Liver (tissue), 9 donors: ENCODE results near the gene PAK4. TPM values are rescaled to one million over a fixed set of nuclear protein-coding genes. Genes with fewer than 3 reads are reported as not detected.
A peak's percentile ranks its signal among the peaks of the same experiment; 100 is the strongest.

Experiments
- DNase-seq: peaks from one replicate; pipeline ENCODE4 v3.0.0-alpha.2; 2017; ENCODE audit warnings: low spot score
- H3K27ac ChIP-seq, 2 donors: one replicate each; pipeline ENCODE4 v1.7.0; 2013; ENCODE audit warnings: inconsistent platforms in 2 of 2, low read length in 2 of 2, control low read depth in 1 of 2, low read depth in 1 of 2, mild to moderate bottlenecking in 1 of 2
- H3K27me3 ChIP-seq, 4 donors: one replicate each; pipeline versions ENCODE4 v1.6.1 to v1.7.0; 2013; ENCODE audit warnings: low read length in 3 of 4, inconsistent platforms in 1 of 4, mild to moderate bottlenecking in 1 of 4, moderate library complexity in 1 of 4; ENCODE audit not compliant: control insufficient read depth in 4 of 4, insufficient read depth in 4 of 4
- H3K36me3 ChIP-seq, 4 donors: one replicate each; pipeline versions ENCODE4 v1.6.1 to v1.7.0; 2013; ENCODE audit warnings: low read length in 3 of 4, mild to moderate bottlenecking in 3 of 4, low read depth in 1 of 4, moderate library complexity in 1 of 4; ENCODE audit not compliant: control insufficient read depth in 4 of 4, insufficient read depth in 3 of 4
- H3K4me1 ChIP-seq, 4 donors: one replicate each; pipeline versions ENCODE4 v1.6.1 to v1.7.0; 2013; ENCODE audit warnings: low read length in 3 of 4, mild to moderate bottlenecking in 3 of 4, moderate library complexity in 1 of 4; ENCODE audit not compliant: control insufficient read depth in 4 of 4, insufficient read depth in 4 of 4
- H3K4me3 ChIP-seq, 3 donors: one replicate each; pipeline versions ENCODE4 v1.6.1 to v1.7.0; 2013; ENCODE audit warnings: low read length in 3 of 3, control low read depth in 1 of 3, low read depth in 1 of 3, mild to moderate bottlenecking in 1 of 3
- H3K9ac ChIP-seq, 2 donors: one replicate each; pipeline ENCODE4 v1.7.0; 2013; ENCODE audit warnings: low read length in 2 of 2, mild to moderate bottlenecking in 2 of 2, moderate library complexity in 2 of 2, control low read depth in 1 of 2, low read depth in 1 of 2
- H3K9me3 ChIP-seq, 4 donors: one replicate each; pipeline versions ENCODE4 v1.6.1 to v1.7.0; 2013; ENCODE audit warnings: low read length in 3 of 4; ENCODE audit not compliant: control insufficient read depth in 4 of 4
- EGR1 ChIP-seq, 2 donors: IDR thresholded peaks; 2 replicates each; pipeline ENCODE4 v1.6.1; 2016 to 2018; ENCODE audit warnings: antibody characterized with exemption in 2 of 2, low read depth in 2 of 2
- FOXA1 ChIP-seq: IDR thresholded peaks from 2 replicates; pipeline ENCODE4 v1.6.1; 2016; ENCODE audit warnings: antibody characterized with exemption
- FOXA2 ChIP-seq: IDR thresholded peaks from 2 replicates; pipeline ENCODE4 v1.6.1; 2016; ENCODE audit warnings: antibody characterized with exemption
- GABPA ChIP-seq, 2 donors: IDR thresholded peaks in 1 of 2; conservative IDR thresholded peaks in 1 of 2; 2 replicates each; pipeline ENCODE4 v1.6.1; 2016; ENCODE audit warnings: antibody characterized with exemption in 2 of 2, mild to moderate bottlenecking in 1 of 2, moderate library complexity in 1 of 2
- HNF4A ChIP-seq, 2 donors: conservative IDR thresholded peaks; 2 replicates each; pipeline ENCODE4 v1.6.1; 2016; ENCODE audit warnings: antibody characterized with exemption in 2 of 2, mild to moderate bottlenecking in 2 of 2
- HNF4G ChIP-seq: IDR thresholded peaks from 2 replicates; pipeline ENCODE4 v1.6.1; 2016; ENCODE audit warnings: antibody characterized with exemption
- JUND ChIP-seq, 2 donors: IDR thresholded peaks; 2 replicates each; pipeline ENCODE4 v1.6.1; 2016; ENCODE audit warnings: antibody characterized with exemption in 2 of 2
- NR2F2 ChIP-seq: IDR thresholded peaks from 2 replicates; pipeline ENCODE4 v1.6.1; 2016; ENCODE audit warnings: antibody characterized with exemption
- RAD21 ChIP-seq, 2 donors: IDR thresholded peaks; 2 replicates each; pipeline ENCODE4 v1.6.1; 2016; ENCODE audit warnings: antibody characterized with exemption in 2 of 2, mild to moderate bottlenecking in 2 of 2
- RXRA ChIP-seq, 2 donors: IDR thresholded peaks; 2 replicates each; pipeline ENCODE4 v1.6.1; 2017 to 2018; ENCODE audit warnings: antibody characterized with exemption in 2 of 2, mild to moderate bottlenecking in 1 of 2
- SP1 ChIP-seq: IDR thresholded peaks from 2 replicates; pipeline ENCODE4 v1.6.1; 2018; ENCODE audit warnings: antibody characterized with exemption, mild to moderate bottlenecking
- TAF1 ChIP-seq: conservative IDR thresholded peaks from 2 replicates; pipeline ENCODE4 v1.6.1; 2016; ENCODE audit warnings: antibody characterized with exemption, mild to moderate bottlenecking
- YY1 ChIP-seq: IDR thresholded peaks from 2 replicates; pipeline ENCODE4 v1.6.1; 2016; ENCODE audit warnings: antibody characterized with exemption, mild to moderate bottlenecking
- WGBS: extraction: QIAGEN DNeasy Blood & Tissue Kit; methylation state at CpG from one replicate; pipeline ENCODE4 v1.1.7; 2013; 5-methylcytosine and 5-hydroxymethylcytosine counted together
- polyA plus RNA-seq, 2 donors: library from polyadenylated mRNA; stranded (reverse) in 1 of 2; unstranded in 1 of 2; fragments of 200-250 nt in 1 of 2; fragments of >200 nt in 1 of 2; fragmentation: Nextera tagmentation in 1 of 2; extraction: Ambion mirVana in 1 of 2; gene quantifications; one replicate each; pipeline versions ENCODE4 v1.2.1 to v1.2.3, GENCODE V29; 2013 to 2015
- total RNA-seq, 2 donors: library from RNA; depleted of rRNA; stranded (reverse); fragments of >200 nt; gene quantifications; one replicate each; pipeline ENCODE4 v1.2.3, GENCODE V29; 2014
- TF ChIP-seq, protein P1 (sequence below): IDR thresholded peaks from 2 replicates; pipeline ENCODE4 v1.6.1; 2016; ENCODE audit warnings: antibody characterized with exemption
- TF ChIP-seq, protein P2 (sequence below): IDR thresholded peaks from 2 replicates; pipeline ENCODE4 v1.6.1; 2016; ENCODE audit warnings: antibody characterized with exemption
- TF ChIP-seq, protein P3 (sequence below): IDR thresholded peaks from 2 replicates; pipeline ENCODE4 v1.6.1; 2016; ENCODE audit warnings: antibody characterized with exemption
- TF ChIP-seq, protein P4 (sequence below): IDR thresholded peaks from 2 replicates; pipeline ENCODE4 v1.6.1; 2016; ENCODE audit warnings: antibody characterized with exemption, mild to moderate bottlenecking
- TF ChIP-seq, protein P5 (sequence below): fragments of 150-350 bp; IDR thresholded peaks from 2 replicates; pipeline ENCODE4 v1.5.1; 2017; ENCODE audit warnings: improper control_type of control experiment, low read depth, low read length; ENCODE audit not compliant: missing input control
- donor health status: healthy.
- donor health status: healthy.
- donor health status: healthy.
- donor health status: healthy.
- donor health status: healthy.

The PAK4 gene
- total and polyA plus RNA-seq, 4 donors: 5.4 to 16.6 (median 7.7) TPM

DNA sequence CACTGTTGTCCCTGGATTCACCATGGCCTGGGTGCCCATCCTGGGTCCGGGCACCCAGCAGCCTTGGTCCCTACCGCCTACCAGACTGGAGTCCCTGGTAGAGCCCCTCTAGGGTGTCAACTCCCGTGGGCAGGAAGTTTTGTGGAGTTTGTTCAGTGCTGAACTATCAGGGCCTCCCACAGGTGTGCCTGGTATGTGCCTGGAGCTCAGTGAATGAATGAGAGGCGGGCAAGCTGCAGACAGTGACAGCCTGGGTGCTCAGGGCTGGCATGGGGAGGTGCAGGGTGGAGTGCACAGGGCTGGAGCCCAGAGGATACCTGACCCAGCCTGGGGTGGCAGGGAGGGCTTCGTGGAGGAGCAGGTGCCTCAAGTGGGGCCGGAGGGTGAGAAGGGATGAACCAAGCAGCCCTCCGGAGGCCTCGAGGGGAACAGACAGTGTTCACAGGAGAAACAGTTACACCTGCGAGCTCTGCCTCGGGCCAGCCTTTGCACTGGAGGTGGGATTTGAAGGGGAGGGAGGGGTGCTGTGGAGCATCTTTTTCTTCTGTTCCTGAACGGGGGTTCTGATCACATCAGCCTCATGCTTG, 29.6 kb downstream of the PAK4 start:
- peak overlapping the region; percentile 61 to 87 for H3K27ac ChIP-seq
- WGBS: 87% methylated on average over 11 of the region's 11 CpGs
- DNase-seq: no peak
- H3K4me3 ChIP-seq: no peak overlapping the region
- no peaks in the 10 kb centered on the region for H3K9me3 ChIP-seq
- H3K36me3 ChIP-seq: no peaks in the 10 kb centered on the region
- H3K4me1 ChIP-seq: peaks cover 21 to 51% (median 40%) of the 10 kb centered on the region in 4 donors
- no peaks in the 10 kb centered on the region for H3K27me3 ChIP-seq
- TF ChIP-seq, protein P1, sequence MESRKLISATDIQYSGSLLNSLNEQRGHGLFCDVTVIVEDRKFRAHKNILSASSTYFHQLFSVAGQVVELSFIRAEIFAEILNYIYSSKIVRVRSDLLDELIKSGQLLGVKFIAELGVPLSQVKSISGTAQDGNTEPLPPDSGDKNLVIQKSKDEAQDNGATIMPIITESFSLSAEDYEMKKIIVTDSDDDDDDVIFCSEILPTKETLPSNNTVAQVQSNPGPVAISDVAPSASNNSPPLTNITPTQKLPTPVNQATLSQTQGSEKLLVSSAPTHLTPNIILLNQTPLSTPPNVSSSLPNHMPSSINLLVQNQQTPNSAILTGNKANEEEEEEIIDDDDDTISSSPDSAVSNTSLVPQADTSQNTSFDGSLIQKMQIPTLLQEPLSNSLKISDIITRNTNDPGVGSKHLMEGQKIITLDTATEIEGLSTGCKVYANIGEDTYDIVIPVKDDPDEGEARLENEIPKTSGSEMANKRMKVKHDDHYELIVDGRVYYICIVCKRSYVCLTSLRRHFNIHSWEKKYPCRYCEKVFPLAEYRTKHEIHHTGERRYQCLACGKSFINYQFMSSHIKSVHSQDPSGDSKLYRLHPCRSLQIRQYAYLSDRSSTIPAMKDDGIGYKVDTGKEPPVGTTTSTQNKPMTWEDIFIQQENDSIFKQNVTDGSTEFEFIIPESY: no peak
- no peak for TF ChIP-seq YY1
- no peak for TF ChIP-seq TAF1
- no peak for TF ChIP-seq RAD21 (IDR thresholded peaks at IDR 0.05)
- no peak for TF ChIP-seq GABPA (IDR thresholded peaks at IDR 0.05 in 1 of 2, conservative IDR thresholded peaks at IDR 0.05 in 1 of 2)
- no peak for TF ChIP-seq HNF4G
- TF ChIP-seq JUND (IDR thresholded peaks at IDR 0.05): no peak
- H3K9ac ChIP-seq: no peak overlapping the region

DNA sequence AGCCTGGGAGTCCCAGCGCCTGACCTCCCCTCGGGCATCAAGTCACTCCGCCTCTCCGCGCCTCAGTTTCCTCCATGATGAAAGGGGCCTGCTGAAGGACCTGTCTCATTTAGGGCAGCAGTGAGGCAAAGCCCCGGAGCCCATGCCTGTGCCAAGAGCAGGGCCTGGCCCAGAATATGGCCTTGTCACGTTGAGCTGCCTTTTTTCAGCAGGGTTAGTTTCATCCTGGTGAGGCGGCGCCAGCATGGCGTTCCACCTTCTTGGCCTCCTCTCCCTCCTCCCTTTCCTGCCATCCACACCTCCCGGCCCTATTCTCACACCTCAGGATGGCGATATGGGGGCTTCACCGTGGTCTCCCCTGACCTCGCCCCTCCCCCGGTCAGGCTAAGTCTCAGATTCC, 30.2 kb downstream of the PAK4 start:
- Histone ChIP-seq H3K4me3 (no peak overlapping the region), H3K9me3 (no peaks in the 10 kb centered on the region), H3K36me3 (no peaks in the 10 kb centered on the region), H3K27ac (no peak overlapping the region), H3K27me3 (no peaks in the 10 kb centered on the region), H3K4me1 (peaks cover 21 to 56% (median 43%) of the 10 kb centered on the region in 4 donors), H3K9ac (no peak overlapping the region)
- 86% methylated on average over 15 of the region's 15 CpGs for WGBS
- no peak for DNase-seq
- TF ChIP-seq HNF4A (conservative IDR thresholded peaks at IDR 0.05) (no peak), FOXA1 (no peak), NR2F2 (no peak), TAF1 (no peak), HNF4G (no peak), JUND (IDR thresholded peaks at IDR 0.05) (no peak), EGR1 (IDR thresholded peaks at IDR 0.05; ENCODE audit: low read depth in 2 of 2) (no peak), SP1 (no peak), FOXA2 (no peak), YY1 (no peak), RAD21 (IDR thresholded peaks at IDR 0.05) (no peak), RXRA (IDR thresholded peaks at IDR 0.05) (no peak)
- TF ChIP-seq, protein P1: no peak
- TF ChIP-seq, protein P2, sequence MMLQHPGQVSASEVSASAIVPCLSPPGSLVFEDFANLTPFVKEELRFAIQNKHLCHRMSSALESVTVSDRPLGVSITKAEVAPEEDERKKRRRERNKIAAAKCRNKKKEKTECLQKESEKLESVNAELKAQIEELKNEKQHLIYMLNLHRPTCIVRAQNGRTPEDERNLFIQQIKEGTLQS: no peak
- TF ChIP-seq, protein P3, sequence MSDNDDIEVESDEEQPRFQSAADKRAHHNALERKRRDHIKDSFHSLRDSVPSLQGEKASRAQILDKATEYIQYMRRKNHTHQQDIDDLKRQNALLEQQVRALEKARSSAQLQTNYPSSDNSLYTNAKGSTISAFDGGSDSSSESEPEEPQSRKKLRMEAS: no peak
- TF ChIP-seq, protein P4, sequence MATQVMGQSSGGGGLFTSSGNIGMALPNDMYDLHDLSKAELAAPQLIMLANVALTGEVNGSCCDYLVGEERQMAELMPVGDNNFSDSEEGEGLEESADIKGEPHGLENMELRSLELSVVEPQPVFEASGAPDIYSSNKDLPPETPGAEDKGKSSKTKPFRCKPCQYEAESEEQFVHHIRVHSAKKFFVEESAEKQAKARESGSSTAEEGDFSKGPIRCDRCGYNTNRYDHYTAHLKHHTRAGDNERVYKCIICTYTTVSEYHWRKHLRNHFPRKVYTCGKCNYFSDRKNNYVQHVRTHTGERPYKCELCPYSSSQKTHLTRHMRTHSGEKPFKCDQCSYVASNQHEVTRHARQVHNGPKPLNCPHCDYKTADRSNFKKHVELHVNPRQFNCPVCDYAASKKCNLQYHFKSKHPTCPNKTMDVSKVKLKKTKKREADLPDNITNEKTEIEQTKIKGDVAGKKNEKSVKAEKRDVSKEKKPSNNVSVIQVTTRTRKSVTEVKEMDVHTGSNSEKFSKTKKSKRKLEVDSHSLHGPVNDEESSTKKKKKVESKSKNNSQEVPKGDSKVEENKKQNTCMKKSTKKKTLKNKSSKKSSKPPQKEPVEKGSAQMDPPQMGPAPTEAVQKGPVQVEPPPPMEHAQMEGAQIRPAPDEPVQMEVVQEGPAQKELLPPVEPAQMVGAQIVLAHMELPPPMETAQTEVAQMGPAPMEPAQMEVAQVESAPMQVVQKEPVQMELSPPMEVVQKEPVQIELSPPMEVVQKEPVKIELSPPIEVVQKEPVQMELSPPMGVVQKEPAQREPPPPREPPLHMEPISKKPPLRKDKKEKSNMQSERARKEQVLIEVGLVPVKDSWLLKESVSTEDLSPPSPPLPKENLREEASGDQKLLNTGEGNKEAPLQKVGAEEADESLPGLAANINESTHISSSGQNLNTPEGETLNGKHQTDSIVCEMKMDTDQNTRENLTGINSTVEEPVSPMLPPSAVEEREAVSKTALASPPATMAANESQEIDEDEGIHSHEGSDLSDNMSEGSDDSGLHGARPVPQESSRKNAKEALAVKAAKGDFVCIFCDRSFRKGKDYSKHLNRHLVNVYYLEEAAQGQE: no peak
- TF ChIP-seq, protein P5, sequence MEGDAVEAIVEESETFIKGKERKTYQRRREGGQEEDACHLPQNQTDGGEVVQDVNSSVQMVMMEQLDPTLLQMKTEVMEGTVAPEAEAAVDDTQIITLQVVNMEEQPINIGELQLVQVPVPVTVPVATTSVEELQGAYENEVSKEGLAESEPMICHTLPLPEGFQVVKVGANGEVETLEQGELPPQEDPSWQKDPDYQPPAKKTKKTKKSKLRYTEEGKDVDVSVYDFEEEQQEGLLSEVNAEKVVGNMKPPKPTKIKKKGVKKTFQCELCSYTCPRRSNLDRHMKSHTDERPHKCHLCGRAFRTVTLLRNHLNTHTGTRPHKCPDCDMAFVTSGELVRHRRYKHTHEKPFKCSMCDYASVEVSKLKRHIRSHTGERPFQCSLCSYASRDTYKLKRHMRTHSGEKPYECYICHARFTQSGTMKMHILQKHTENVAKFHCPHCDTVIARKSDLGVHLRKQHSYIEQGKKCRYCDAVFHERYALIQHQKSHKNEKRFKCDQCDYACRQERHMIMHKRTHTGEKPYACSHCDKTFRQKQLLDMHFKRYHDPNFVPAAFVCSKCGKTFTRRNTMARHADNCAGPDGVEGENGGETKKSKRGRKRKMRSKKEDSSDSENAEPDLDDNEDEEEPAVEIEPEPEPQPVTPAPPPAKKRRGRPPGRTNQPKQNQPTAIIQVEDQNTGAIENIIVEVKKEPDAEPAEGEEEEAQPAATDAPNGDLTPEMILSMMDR: no peak
